K562 (cell line): ENCODE data around the gene LAGE3. TPM values are rescaled to one million over a fixed set of nuclear protein-coding genes. Genes with fewer than 3 reads are reported as not detected.

Source experiments
- CBX1 ChIP-seq: sonication (generic); IDR thresholded peaks from 2 replicates; pipeline ENCODE4 v1.6.1; 2016; ENCODE audit warnings: antibody characterized with exemption, low read depth, mild to moderate bottlenecking
- EGR1 ChIP-seq: fragments of 450-650 bp; conservative IDR thresholded peaks from 2 replicates; pipeline ENCODE4 v1.6.1; 2017; ENCODE audit warnings: mild to moderate bottlenecking
- EWSR1 ChIP-seq: fragments of 450-650 bp; IDR thresholded peaks from 2 replicates; pipeline ENCODE4 v1.6.1; 2018; ENCODE audit warnings: borderline replicate concordance, mild to moderate bottlenecking, low read depth, moderate library complexity; ENCODE audit not compliant: partially characterized antibody
- HINFP ChIP-seq: fragments of 450-650 bp; conservative IDR thresholded peaks from 2 replicates; pipeline ENCODE4 v1.6.1; 2016; ENCODE audit warnings: missing genetic modification characterization, low read depth, mild to moderate bottlenecking, control low read depth, missing compliant biosample characterization
- MCM3 ChIP-seq: fragments of 450-650 bp; IDR thresholded peaks from 2 replicates; pipeline ENCODE4 v1.6.1; 2016
- MIER1 ChIP-seq: fragments of 450-650 bp; IDR thresholded peaks from 2 replicates; pipeline ENCODE4 v1.6.1; 2016; ENCODE audit warnings: antibody characterized with exemption, mild to moderate bottlenecking, low read depth
- MXI1 ChIP-seq: IDR thresholded peaks from 2 replicates; pipeline ENCODE4 v1.6.1; 2011; ENCODE audit warnings: low read depth, mild to moderate bottlenecking, improper control_type of control experiment, low read length
- NEUROD1 ChIP-seq: fragments of 150-350 bp; IDR thresholded peaks from 2 replicates; pipeline ENCODE4 v1.6.1; 2014; ENCODE audit warnings: borderline replicate concordance, low read length, low read depth; ENCODE audit not compliant: partially characterized antibody
- PTRF ChIP-seq: fragments of 450-650 bp; IDR thresholded peaks from 2 replicates; pipeline ENCODE4 v1.6.1; 2016; ENCODE audit warnings: mild to moderate bottlenecking, missing genetic modification characterization, missing compliant biosample characterization
- PTTG1 ChIP-seq: fragments of 450-650 bp; IDR thresholded peaks from 2 replicates; pipeline ENCODE4 v1.6.1; 2016; ENCODE audit warnings: low read depth, mild to moderate bottlenecking, missing genetic modification characterization, missing compliant biosample characterization
- ZFPM2 ChIP-seq: fragments of 250-450 bp; sonication (Bioruptor Pico); IDR thresholded peaks from 2 replicates; pipeline ENCODE4 v1.5.1; 2022; ENCODE audit warnings: mild to moderate bottlenecking
- ZFX ChIP-seq: sonication (generic); formaldehyde crosslinking; IDR thresholded peaks from 2 replicates; pipeline ENCODE4 v1.8.0; 2022; ENCODE audit warnings: mild to moderate bottlenecking, missing genetic modification reagents, moderate library complexity
- ZNF121 ChIP-seq: sonication (generic); formaldehyde crosslinking; conservative IDR thresholded peaks from 2 replicates; pipeline ENCODE4 v1.8.0; 2022; ENCODE audit warnings: missing genetic modification reagents
- ZNF212 ChIP-seq: fragments of 450-650 bp; formaldehyde crosslinking; IDR thresholded peaks from 2 replicates; pipeline ENCODE4 v1.4.0; 2020; ENCODE audit warnings: mild to moderate bottlenecking
- ZNF57 ChIP-seq: fragments of 450-650 bp; formaldehyde crosslinking; IDR thresholded peaks from 2 replicates; pipeline ENCODE4 v1.4.0; 2020; ENCODE audit warnings: mild to moderate bottlenecking, moderate library complexity
- ZNF589 ChIP-seq: fragments of 200-800 bp; sonication (Bioruptor generic); IDR thresholded peaks from 2 replicates; pipeline ENCODE4 v1.6.1; 2016; ENCODE audit warnings: low read depth, missing genetic modification characterization, missing compliant biosample characterization
- ZNF830 ChIP-seq: fragments of 250-450 bp; sonication (Bioruptor Pico); IDR thresholded peaks from 2 replicates; pipeline ENCODE4 v1.5.0; 2021; ENCODE audit warnings: mild to moderate bottlenecking
- polyA plus RNA-seq, 8 experiments: library from polyadenylated mRNA; depleted of rRNA in 4 of 8; stranded (reverse) in 5 of 8; unstranded in 3 of 8; fragments of >200 nt; fragmentation: Nextera tagmentation in 2 of 8; fragmentation: Illumina TruSeq in 1 of 8; extraction: Ambion mirVana in 2 of 8; extraction: Trizol in 1 of 8; gene quantifications; 2 replicates each; pipeline versions ENCODE4 v1.2.1 to v1.2.3, GENCODE V29; 2011 to 2014; ENCODE audit warnings: inconsistent platforms in 1 of 8, missing spikeins in 1 of 8
- total RNA-seq, 7 experiments: library from RNA; depleted of rRNA in 6 of 7; stranded (reverse); fragments of >200 nt in 6 of 7; fragmentation: Illumina TruSeq in 2 of 7; extraction: Trizol in 2 of 7; gene quantifications; 2 replicates each; pipeline versions ENCODE4 v1.2.1 to v1.2.3, GENCODE V29; 2011 to 2021; ENCODE audit warnings: low replicate concordance in 1 of 7
- TF ChIP-seq, protein P1 (sequence below): fragments of 450-650 bp; IDR thresholded peaks from 2 replicates; pipeline ENCODE4 v1.7.1; 2018; ENCODE audit warnings: mild to moderate bottlenecking, low read depth; ENCODE audit not compliant: partially characterized antibody
- TF ChIP-seq, protein P2 (sequence below), 3 experiments: fragments of 200-800 bp in 1 of 3; sonication (Bioruptor generic) in 1 of 3; sonication (generic) in 1 of 3; formaldehyde crosslinking in 1 of 3; IDR thresholded peaks; 2 replicates each; pipeline versions ENCODE4 v1.6.1 to v1.8.0; 2016 to 2022; ENCODE audit warnings: mild to moderate bottlenecking in 2 of 3, missing compliant biosample characterization in 2 of 3, missing genetic modification characterization in 2 of 3, missing genetic modification reagents in 1 of 3
- TF ChIP-seq, protein P3 (sequence below): fragments of 250-450 bp; sonication (Bioruptor Pico); IDR thresholded peaks from 2 replicates; pipeline ENCODE4 v1.4.0; 2020; ENCODE audit warnings: mild to moderate bottlenecking, moderate library complexity, borderline replicate concordance

LAGE3 gene
- total and polyA plus RNA-seq, 9 of the 15 experiments (the other 6 are each of a cell fraction or from before 2014, with no cell fraction given) = 28.2 to 125 (median 35.8) TPM

DNA sequence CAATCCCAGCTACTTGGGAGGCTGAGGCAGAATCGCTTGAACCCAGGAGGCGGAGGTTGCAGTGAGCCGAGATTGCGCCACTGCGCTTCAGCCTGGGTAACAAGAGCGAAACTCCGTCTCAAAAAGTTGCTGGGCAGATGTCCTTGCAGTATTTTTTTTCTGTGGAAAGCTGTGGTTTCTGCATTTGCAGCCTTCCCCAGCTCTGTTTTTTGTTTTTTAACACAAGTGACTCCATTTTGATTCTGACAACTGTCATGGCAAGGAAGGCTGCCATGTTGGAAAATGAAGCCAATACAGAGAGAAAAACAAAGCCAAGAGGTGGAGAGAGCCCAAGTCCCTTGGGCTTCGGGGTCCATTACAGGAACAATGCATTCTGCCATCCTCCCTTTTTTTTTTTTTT lies 23.0 kb upstream of the LAGE3 start (continued):
- TF ChIP-seq MXI1 = no peak
- TF ChIP-seq ZNF212 (CRISPR knock-in tag) = no peak
- TF ChIP-seq EWSR1 = no peak
- no peak for TF ChIP-seq CBX1
- no peak for TF ChIP-seq ZFPM2 (CRISPR knock-in tag)
- TF ChIP-seq MCM3 = no peak
- TF ChIP-seq PTTG1 (tag) = peak; percentile 62; the same call in 1 of the 2 replicates
- TF ChIP-seq, protein P1, sequence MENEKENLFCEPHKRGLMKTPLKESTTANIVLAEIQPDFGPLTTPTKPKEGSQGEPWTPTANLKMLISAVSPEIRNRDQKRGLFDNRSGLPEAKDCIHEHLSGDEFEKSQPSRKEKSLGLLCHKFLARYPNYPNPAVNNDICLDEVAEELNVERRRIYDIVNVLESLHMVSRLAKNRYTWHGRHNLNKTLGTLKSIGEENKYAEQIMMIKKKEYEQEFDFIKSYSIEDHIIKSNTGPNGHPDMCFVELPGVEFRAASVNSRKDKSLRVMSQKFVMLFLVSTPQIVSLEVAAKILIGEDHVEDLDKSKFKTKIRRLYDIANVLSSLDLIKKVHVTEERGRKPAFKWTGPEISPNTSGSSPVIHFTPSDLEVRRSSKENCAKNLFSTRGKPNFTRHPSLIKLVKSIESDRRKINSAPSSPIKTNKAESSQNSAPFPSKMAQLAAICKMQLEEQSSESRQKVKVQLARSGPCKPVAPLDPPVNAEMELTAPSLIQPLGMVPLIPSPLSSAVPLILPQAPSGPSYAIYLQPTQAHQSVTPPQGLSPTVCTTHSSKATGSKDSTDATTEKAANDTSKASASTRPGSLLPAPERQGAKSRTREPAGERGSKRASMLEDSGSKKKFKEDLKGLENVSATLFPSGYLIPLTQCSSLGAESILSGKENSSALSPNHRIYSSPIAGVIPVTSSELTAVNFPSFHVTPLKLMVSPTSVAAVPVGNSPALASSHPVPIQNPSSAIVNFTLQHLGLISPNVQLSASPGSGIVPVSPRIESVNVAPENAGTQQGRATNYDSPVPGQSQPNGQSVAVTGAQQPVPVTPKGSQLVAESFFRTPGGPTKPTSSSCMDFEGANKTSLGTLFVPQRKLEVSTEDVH = no peak
- no peak for TF ChIP-seq ZFX (CRISPR knock-in tag)
- TF ChIP-seq HINFP (tag) = peak; percentile 40; the same call in 1 of the 2 replicates
- no peak for TF ChIP-seq MIER1
- no peak for TF ChIP-seq ZNF830 (CRISPR knock-in tag)
- no peak for TF ChIP-seq EGR1
- no peak for TF ChIP-seq NEUROD1
- no peak for TF ChIP-seq ZNF121 (CRISPR knock-in tag)
- no peak for TF ChIP-seq ZNF589 (CRISPR knock-in tag)
- TF ChIP-seq PTRF = peak; percentile 84
- TF ChIP-seq, protein P2, sequence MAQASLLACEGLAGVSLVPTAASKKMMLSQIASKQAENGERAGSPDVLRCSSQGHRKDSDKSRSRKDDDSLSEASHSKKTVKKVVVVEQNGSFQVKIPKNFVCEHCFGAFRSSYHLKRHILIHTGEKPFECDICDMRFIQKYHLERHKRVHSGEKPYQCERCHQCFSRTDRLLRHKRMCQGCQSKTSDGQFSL (CRISPR knock-in tag; IDR thresholded peaks at IDR 0.05) = no peak
- TF ChIP-seq, protein P2 (tag; IDR thresholded peaks at IDR 0.05) = 0 out of 4 replicates have a peak, but pooled peaks of 1 of the 2 experiments have one; percentile 34
- TF ChIP-seq, protein P3, sequence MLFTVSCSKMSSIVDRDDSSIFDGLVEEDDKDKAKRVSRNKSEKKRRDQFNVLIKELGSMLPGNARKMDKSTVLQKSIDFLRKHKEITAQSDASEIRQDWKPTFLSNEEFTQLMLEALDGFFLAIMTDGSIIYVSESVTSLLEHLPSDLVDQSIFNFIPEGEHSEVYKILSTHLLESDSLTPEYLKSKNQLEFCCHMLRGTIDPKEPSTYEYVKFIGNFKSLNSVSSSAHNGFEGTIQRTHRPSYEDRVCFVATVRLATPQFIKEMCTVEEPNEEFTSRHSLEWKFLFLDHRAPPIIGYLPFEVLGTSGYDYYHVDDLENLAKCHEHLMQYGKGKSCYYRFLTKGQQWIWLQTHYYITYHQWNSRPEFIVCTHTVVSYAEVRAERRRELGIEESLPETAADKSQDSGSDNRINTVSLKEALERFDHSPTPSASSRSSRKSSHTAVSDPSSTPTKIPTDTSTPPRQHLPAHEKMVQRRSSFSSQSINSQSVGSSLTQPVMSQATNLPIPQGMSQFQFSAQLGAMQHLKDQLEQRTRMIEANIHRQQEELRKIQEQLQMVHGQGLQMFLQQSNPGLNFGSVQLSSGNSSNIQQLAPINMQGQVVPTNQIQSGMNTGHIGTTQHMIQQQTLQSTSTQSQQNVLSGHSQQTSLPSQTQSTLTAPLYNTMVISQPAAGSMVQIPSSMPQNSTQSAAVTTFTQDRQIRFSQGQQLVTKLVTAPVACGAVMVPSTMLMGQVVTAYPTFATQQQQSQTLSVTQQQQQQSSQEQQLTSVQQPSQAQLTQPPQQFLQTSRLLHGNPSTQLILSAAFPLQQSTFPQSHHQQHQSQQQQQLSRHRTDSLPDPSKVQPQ (CRISPR knock-in tag) = no peak
- no peak for TF ChIP-seq ZNF57
